HS-5 (cell line): Measurements from ENCODE around the gene SNN.

Experiments used
- DNase-seq: peaks from one replicate; pipeline ENCODE4 v3.0.0-alpha.2; 2012; ENCODE audit warnings: low read depth

SNN gene

DNA sequence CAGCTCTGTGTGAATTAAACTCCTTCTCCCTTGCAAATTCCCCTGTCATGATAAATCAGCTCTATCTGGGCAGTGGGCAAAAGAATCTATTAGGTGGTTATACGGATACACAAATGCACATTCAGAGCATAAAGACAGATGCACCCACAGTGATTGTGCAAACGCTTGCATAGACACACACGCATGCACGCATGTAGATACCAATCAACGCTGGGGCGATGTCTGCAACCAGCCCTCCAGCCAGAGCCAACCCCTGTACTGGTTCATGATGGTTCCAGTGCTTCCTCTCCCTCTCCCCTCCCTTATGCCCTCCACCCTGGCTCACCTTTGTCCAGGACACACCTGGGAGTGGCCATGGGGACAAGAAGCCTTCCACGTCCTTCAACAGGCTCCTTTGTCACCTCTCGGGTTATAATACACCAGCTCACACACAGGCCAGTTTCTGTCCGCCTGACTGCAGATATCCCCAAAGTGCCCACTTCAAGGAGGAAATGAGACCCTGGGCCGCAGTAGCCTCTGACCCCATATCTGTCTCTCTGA lies 33.1 kb upstream of the SNN start:
- DNase-seq: no peak

DNA sequence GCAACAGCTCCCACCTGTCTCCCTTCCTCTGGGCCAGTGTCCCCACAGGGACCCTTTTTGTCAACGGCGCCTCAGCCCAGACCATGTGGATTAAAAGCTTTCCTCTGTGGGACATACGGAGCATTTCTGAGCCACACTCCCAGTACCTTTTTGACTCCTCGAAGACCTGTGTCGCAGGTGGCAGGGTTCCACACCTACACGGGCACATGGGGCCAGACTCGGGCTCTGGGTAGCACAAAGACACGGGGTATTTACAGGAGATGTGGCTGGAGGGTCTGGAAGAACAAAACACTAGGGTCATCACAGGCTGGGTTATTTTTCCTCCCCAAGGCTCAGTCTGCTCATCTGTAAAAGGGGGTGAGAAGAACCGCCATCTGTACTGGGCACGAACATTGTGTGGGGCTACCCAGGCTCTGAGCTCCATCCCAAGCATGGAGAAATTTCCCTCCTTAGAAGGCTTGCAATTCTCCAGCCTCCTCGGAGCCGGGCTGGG lies 32.5 kb upstream of the SNN start:
- no peak for DNase-seq

DNA sequence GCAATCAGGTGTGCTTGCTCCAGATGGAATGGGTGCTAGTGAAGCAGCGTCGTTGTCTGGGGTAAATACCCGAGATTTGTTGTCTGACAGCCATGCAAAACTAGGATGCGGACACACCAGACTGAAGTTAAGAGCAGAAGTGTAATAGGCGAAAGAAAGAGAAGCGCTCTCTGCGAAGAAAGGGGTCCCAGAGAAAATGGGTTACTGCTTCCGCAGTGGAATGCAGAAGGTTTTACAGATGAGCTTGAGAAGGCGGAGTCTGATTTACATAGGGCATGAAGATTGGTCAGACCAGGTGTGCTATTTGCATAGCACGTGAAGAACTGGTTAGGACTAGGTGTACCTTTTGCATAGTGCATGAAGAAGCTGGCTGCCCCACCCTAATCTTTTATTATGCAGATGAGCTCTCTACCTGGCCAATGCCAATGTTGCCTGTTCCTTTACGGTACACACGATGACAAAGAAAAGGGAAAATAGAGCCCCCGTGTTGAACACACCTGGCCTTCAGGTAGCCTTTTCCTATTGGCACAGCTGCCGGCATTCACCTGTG lies 32.0 kb upstream of the SNN start:
- DNase-seq: no peak

DNA sequence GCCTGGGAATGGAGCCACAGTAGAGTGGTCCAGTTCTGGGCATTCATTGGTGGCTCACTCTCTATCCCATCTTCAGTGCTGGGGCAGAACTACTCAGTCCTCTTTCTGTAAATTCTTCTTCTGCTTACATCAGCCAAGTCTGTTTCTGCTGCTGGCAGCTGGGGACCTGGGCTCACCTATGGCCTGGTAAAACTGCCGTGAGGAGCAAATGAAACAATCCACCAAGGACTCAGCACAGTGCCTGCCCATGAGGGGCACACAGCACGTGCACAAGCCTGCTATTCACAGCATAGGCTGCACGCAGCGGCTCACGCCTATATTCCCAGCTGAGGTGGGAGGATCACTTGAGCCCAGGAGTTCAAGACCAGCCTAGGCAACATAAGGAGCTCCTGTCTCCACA lies 30.9 kb upstream of the SNN start:
- no peak for DNase-seq

DNA sequence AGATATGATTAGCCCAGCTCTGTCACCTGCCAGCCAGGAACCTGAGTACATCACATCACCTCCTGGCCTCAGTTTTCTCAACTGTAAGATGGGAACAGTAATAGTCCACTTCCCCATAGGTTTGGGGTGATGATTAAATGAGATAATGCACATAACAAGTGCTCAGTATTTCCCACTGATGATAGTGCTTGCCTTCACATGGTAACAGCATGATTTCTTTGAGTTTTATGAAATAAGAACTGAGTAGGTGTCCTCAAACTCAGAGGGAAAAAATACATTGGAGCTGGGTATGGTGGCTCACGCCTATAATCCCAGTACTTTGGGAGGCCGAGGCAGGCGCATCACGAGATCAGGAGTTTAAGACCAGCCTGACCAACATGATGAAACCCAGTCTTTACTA lies 30.1 kb upstream of the SNN start:
- DNase-seq: no peak

DNA sequence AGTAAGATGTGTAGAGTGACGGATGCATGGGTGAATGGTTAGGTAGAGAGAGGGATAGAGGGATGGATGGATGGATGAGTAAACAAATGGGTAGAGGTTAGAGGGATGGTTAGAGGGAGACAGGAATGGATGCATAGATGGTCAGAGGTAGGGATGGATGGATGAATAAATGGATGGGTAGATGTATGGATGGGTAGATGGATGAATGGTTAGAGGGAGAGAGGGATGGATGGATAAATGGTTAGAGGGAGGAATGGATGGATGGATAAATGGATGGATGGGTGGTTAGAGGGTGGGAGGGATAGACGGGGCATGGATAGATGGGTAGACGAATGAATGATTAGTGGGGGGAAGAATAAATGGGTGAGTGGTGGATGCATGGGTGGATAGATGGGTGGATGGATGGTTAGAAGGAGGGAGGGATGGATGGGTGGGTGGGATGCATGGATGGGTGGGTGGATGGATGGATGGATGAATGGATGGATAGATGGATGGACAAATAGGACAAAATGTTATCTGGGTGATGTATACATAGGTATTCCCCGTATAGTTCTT lies 29.2 kb upstream of the SNN start:
- DNase-seq: no peak

DNA sequence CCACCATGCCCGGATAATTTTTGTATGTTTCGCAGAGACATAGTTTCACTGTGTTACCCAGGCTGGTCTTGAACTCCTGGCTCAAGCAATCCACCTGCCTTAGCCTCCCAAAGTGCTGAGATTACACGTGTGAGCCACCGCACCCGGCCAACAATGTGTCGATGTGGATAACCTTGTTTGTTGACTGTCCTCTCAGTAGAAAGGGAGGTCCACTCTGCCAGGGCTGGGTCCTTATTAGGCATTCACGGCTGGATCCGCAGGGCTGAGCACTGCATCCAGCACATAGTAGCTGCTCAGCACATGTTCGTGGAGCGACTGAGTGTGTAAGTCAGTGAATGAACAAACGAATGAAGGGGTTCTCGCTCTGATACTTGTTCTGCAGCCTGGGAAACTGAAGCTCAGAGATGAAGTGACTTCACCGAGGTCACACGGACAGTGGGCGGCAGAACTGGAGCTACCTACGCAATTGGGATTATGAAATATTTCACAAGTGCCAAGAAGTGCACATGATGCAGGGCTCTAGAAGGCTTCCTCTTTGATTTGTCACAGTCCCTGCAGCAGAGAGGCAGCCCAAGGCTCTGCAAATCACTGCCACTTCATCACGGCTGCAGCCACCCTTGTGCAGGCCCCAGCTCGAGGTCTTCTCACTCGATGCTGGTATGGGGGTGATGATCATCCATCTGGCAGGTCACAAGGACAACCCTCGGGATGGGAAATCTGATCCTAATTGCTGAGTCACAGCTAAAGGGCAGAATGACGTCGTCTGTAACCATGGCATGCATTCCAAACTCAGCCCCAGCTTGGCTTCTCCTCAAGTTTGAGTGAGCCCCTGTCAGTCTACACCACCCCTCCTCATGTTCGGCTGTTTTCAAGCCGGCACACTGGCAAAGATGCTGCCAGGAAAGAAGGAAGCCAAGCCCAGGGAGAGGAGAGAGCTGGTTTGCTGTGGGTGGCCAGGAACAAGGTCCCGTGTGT lies 28.0 kb upstream of the SNN start:
- DNase-seq: peak; percentile 97

DNA sequence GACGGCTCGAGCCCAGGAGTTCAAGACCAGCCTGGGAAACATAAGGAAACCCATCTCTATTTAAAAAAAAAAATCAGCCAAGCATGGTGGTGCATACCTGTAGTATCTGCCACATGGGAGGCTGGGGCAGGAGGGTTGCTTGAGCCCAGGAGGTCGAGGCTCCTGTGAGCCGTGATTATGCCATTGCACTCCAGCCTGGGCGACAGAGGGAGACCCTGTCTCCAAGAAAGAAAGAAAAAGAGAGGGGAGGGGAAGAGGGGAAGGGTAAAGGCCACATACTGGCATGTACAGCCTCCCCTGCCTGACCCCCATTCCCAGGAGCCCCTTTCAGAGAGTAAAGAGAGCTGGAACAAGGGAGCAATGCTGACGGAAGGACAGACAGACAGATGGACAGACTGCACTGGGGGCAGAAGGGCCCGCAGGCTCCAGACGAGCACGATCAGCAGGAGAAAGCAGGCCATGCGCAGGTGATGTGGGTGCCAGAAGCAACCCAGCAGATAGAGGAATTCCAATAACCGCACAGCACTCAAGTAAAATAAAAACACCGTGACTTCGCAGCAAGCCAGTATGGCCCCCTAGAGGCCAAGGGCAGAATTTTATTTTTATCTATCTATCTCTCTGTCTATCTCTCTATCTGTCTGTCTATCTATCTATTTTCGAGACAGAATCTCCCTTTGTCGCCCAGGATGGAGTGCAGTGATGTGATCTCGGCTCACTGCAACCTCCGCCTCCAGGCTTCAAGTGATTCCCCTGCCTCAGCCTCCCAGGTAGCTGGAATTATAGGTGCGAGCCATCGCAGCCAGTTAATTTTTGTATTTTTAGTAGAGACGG lies 27.1 kb upstream of the SNN start:
- peak; percentile 25 for DNase-seq

DNA sequence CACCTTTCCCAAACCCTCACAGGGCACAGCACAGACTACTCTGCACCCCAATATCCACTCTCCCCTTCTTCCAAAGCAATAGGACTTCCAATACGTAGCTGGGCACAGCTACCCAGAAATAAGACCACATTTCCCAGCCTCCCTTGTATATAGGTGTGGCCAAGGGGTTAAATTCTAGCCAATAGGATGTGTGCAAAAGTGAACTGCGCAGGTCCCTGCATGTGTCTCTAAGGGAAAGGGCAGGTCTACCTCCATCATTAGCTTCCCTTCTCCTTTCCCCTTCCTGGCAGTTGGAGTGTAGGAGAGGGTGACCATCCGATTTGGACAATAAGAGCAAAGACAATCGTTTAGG lies 25.5 kb upstream of the SNN start:
- no peak for DNase-seq

DNA sequence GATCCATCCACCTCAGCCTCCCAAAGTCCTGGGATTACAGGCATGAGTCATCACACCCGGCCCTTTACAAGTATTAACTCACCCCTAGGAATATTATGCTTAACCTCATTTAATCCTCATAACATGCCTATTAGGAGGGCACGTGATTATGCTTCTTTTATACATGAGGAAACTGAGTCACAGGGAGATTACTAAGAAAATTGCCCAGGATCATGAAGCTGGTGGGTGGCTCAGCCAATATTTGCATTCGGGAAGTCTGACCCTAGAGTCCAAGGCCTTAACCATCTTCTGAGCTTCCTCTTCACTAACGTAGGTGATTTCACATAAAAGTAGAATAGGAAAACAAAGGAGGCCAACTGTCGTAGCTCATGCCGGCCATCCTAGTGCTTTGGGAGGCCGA lies 19.0 kb upstream of the SNN start:
- DNase-seq: no peak

DNA sequence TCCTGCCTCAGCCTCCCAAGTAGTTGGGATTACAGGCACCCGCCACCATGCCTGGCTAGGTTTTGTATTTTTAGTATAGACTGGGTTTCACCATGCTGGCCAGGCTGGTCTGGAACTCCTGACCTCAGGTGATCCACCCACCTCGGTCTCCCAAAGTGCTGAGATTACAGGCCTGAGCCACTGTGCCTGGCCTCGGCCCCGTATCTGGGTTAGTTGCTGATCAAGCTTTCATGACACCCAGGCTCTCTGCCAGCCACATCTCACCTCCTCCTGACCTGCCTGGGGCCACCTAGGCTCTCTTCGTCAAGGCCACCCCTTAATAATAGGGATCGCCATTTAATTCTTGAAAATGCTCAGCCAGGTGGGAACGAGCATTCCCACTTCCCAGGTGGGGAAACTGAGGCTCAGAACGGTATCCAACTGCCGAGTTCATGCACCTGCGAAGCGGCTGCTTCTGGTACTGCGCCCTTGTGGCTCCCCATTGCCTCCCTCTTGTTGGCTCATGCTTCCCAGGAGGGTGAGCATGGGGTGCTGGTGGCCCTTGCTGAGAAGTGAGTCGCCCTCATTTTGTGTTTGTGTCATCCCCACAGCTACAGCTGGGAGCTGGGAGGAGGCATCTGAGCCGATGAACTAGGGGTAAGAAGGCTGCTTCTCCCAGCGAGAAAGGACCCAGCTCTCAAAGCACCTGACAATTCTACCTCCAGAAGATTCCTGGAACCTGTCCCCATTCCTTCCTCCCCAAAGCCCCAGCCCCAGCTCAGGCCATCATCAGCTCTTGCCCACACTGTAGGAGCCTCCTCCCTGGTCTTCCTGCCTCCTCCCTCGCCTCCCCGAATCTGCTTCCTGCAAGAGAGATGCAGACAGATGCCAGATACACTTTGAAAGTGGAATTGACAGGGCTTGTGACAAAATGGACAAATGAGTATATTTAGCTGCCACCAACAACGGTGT lies 17.3 kb upstream of the SNN start:
- no peak for DNase-seq

DNA sequence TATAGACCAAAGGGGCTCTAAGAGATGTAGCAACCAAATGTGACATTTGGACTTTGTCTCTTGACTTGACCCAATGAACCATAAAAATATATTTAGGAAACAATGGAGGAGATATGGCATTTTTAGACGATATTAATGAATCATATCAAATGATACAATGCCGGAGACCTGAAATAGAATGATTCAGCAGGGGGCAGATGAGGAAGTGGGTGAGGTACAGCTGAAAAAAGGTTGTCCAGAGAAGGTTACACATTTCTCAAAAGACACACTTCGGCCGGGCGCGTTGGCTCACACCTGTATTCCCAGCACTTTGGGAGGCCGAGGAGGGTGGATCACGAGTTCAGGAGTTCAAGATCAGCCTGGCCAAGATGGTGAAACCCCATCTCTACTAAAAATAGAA lies 16.5 kb upstream of the SNN start:
- DNase-seq: no peak

DNA sequence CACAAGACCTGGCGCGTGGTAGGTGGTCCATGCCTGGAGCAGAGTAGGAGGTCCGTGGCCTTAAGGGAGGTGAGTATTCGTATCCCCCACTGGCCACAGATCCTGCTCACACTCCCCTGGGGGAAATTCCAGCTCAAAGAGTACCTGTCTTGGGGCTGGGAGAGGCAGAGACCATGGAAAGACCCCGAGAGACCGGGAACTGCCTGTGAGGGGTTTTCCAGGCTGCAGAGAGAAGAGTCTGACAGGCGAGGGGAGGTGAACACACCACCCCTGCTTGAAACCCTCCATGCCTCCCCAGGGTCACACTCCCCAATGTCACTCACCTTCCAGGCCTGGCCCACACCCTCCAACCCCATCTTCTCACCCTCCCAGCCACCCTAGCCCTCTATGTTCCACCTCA lies 12.6 kb upstream of the SNN start:
- no peak for DNase-seq

DNA sequence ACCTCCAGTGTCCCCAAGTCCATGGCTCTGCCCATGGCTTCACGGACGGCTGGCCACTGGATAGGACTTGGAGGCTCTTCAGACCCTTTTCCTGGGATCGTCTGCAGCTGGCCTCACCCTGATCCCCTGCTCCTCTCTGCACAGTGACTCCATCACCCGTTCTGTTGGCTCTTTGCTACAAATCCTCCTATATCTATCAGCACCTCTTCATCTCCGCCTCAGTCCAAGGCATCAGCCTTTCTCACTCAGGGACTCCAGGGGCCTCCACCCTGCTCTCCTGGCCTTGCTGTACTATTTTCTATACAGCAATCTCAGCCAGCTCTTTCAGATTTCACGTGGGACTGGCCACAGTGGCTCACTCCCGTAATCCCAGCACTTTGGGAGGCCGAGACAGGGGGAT lies 10.7 kb upstream of the SNN start:
- no peak for DNase-seq

DNA sequence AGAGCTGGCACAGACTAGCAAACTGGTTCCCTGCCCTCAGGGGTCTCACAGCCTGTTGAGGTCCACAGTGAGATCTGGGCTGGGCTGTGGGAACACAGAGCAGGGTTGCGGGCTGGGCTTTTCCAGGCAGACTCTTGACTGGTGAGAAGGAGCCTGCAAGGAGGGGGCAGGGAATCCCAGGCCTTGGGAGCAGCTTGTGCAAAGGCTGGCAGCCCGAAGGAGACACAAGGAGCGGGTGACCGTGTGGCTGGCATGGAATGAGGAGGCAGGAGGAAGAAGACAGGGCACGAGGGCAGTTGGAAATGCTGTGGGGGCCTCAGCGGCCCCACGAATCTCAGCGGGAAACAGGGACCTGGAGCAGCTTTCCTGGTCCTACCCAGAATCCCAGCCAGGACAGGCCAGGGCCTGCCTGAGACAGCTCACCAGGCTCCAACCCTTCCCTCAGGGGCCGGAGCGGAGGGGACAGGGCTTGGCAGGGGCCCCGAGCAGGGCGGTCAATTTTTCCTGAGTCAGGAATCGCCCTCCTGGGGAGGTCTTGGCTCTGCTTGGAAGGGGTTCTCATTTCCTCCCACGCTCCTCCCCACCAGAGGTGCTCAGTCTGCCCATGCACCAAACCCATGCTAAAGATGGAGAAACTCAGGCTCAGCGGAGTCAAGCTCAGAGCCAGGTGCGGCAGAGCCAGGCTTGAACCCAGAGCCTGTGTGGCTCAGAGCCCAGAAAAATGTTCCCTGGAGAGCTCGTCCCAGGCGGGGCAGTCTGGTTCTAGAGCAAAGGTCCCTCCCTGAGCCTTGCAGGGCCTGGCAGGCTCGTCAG lies 9.2 kb upstream of the SNN start:
- DNase-seq: no peak

DNA sequence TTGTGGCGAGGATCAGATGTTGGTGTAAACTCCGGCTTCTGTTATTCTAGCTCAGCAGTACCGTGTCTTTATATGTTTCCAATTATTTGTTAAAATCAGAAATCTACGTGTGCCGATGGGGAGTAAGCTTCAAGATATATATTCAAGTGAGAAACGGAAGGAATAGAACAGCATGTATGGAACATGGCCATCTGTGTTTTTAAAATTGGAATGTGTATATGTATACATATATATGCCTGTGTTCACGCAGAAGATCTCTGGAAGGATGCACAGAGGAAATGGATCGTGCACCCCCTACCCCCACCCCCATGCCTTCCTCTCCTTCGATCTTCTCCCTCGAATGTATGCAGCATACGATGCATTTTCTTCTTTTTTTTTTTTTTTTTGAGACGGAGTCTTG lies 7.7 kb upstream of the SNN start:
- no peak for DNase-seq

DNA sequence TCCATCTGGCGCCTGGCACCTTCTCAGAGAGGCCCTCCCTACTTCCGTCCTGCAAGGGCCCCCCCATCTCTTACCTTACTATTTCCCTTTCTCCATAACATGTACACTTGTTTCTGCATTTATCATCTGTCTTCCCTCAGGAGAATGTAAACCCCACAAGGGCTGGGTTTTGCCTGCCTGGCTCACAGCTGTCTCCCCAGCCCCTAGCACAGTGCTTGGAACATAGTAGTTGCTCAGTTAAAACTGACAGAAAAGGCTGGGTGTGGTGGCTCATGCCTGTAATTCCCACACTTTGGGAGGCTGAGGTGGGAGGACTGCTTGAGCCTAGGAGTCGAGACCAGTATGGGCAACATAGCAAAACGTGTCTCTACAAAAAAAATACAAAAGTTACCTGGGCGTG lies 5.7 kb upstream of the SNN start:
- DNase-seq: no peak

DNA sequence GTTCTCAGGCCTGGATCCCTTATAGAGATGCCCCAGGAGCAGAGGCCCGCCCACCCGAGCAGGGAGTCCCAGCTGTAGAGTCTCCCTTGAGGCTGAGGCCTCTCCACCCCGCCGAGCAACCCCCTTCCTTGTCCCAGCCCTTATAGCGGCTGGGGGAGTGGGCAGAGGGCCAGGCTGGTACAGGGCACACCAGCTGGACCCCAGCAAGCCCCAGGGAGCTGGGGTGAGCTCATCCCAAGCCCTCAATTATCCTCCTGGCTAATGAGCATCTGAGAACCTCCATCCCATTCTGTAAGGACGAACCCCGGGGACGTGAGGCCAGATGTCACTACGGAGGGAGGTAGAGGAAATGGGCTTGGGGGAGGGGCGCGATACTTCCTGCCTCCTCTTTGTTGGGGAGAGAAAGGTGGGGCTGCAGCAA lies 3.2 kb upstream of the SNN start:
- DNase-seq: no peak

DNA sequence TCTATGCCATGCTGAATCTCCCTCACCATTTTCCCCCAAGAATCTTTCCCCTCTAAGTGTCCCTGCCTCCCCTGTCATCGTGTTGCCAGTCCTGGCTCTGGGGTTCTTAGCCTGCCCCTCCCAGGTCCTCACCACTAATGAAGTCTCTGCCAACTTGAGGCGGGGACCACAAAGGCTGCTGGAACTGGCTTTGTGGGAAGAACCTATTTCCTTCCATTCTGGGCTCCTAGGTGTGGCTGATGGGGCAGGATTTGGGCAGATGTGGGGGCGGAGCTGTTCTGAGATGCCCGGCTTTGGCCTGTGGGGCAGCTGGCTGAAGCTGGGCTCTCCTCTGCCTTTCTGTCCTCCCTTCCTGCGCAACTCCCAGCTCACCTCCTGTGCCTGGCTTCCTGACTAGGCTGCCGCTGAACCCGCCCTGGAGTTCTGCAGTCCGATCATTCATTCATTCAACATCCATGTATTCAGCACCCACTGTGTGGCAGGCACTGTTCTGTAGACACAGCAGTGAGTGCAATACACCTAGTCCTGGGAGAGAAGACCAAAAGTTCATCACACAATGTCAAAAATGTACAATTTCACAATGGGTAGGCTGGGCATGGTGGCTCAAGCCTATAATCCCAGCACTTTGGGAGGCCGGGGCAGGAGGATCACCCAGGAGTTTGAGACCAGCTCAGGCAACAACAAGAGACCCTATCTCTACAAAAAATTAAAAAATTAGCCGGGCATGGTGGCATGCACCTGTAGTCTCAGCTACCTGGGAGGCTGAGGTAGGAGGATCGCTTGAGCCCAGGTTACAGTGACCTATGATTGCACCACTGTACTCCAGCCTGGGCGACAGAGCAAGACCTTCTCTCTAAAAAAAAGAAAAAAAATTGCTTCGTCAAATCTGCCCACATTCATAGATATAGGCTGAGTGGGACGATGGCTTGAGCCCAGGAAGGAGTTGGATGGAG lies 1.9 kb upstream of the SNN start:
- no peak for DNase-seq
